PFSK-1 (cell line): ENCODE data around the gene RAPGEF2.

Experiments
- FOXP2 ChIP-seq: optimal IDR thresholded peaks from 2 replicates; pipeline ENCODE3; 2011; ENCODE audit warnings: borderline replicate concordance, control low read depth, inconsistent platforms; ENCODE audit not compliant: insufficient read depth; ENCODE audit errors: extremely low read length, extremely low read depth
- POLR2AphosphoS5 ChIP-seq: IDR thresholded peaks from 2 replicates; pipeline ENCODE4 v1.6.1; 2012; ENCODE audit warnings: low read depth, mild to moderate bottlenecking, control low read depth, low read length, moderate library complexity
- SIN3A ChIP-seq: IDR thresholded peaks from 2 replicates; pipeline ENCODE4 v1.6.1; 2012; ENCODE audit warnings: mild to moderate bottlenecking, low read length, moderate library complexity, borderline replicate concordance; ENCODE audit not compliant: insufficient read depth
- TAF1 ChIP-seq: IDR thresholded peaks from 2 replicates; pipeline ENCODE4 v1.6.1; 2012; ENCODE audit warnings: low read length, control low read depth, borderline replicate concordance; ENCODE audit not compliant: insufficient read depth
- TF ChIP-seq, protein P1 (sequence below), 2 experiments: IDR thresholded peaks; 2 replicates each; pipeline versions ENCODE4 v1.6.1 to v1.8.0; 2011 to 2012; ENCODE audit warnings: low read depth in 2 of 2, low read length in 2 of 2, control low read depth in 1 of 2, inconsistent platforms in 1 of 2, mild to moderate bottlenecking in 1 of 2, moderate library complexity in 1 of 2; ENCODE audit not compliant: insufficient read depth in 1 of 2

RAPGEF2 gene

DNA sequence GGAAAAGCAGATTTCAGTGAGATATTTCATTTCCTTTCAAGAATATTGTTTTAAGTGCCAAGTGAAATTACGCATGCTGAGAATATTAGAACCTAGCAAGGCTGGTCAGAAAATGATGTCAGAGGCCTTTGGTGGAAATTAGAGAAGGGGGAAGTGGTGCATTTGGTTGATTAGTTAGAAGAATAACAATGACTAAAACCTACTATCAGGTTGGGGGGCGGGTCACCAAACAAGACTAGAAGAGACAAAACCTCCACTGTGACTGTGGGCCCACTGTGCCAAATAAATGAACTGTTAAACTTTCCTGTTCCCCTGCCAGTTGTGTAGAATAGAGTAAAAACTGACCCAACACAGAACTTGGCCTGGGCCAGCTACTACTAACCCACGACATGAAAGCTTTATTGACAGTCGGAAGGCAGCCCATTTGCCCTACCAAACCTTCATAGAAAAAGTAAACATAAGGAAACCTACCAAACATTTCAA lies 2.9 kb downstream of the RAPGEF2 start:
- TF ChIP-seq SIN3A, result peak; percentile 42; the same call in 1 of the 2 replicates
- TF ChIP-seq FOXP2, result no peak

DNA sequence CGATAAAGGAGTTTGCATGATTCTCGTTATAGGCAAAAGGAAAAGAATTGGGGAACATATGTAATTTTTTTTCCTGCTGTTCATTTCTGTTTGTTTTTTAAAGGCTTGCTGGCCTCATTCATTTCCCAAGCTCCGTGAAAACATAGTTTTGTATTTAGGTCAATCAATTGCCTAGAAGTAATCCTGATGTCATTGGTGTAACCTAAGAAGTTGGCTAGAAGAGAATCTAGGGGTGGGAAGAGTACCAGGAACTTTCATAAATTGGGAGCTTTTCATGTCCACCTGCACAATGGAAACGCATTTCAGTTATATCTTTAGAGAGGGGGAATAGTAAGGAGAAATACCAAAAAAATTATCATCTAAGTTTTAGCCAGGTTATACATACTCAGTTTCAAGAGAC lies 3.8 kb downstream of the RAPGEF2 start:
- no peak for TF ChIP-seq SIN3A

DNA sequence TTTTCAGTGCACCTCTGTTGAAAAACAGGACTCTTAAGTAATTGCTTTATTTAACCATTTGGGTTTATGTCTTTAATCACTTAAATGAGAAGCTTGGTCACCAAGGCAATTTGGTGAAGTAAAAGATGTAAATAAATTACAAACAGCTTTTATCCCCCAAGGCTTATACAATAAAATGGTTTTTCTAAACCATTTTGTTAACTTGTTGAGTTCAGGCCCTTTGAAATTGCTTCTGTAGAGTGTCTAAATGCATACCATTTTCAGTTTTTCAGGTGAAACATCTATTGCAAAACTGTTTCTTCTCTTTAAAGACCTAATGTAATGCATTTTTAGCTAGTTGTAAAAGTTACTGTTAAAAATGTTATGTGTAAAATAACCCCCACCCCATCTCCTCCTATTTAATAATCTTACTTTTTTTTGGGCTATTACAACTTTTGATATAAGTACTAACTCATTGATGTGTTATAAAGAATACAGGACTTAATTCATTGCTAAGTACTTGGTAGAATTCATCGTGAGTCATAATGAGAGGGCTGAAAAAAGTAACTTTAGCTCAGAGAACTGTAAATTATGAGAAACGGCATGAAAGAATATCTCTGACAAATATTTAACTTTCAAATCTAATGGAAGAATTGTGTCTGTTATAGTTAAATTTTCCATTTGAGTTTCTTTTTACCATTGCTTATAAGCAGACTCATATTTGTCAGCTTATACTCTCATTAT lies 4.5 kb downstream of the RAPGEF2 start:
- TF ChIP-seq TAF1 (no peak), POLR2AphosphoS5 (no peak), SIN3A (no peak), FOXP2 (no peak)
- TF ChIP-seq, protein P1, sequence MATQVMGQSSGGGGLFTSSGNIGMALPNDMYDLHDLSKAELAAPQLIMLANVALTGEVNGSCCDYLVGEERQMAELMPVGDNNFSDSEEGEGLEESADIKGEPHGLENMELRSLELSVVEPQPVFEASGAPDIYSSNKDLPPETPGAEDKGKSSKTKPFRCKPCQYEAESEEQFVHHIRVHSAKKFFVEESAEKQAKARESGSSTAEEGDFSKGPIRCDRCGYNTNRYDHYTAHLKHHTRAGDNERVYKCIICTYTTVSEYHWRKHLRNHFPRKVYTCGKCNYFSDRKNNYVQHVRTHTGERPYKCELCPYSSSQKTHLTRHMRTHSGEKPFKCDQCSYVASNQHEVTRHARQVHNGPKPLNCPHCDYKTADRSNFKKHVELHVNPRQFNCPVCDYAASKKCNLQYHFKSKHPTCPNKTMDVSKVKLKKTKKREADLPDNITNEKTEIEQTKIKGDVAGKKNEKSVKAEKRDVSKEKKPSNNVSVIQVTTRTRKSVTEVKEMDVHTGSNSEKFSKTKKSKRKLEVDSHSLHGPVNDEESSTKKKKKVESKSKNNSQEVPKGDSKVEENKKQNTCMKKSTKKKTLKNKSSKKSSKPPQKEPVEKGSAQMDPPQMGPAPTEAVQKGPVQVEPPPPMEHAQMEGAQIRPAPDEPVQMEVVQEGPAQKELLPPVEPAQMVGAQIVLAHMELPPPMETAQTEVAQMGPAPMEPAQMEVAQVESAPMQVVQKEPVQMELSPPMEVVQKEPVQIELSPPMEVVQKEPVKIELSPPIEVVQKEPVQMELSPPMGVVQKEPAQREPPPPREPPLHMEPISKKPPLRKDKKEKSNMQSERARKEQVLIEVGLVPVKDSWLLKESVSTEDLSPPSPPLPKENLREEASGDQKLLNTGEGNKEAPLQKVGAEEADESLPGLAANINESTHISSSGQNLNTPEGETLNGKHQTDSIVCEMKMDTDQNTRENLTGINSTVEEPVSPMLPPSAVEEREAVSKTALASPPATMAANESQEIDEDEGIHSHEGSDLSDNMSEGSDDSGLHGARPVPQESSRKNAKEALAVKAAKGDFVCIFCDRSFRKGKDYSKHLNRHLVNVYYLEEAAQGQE (IDR thresholded peaks at IDR 0.05; ENCODE audit: insufficient read depth in 1 of 2, low read depth in 2 of 2, low read length in 2 of 2), result no peak

DNA sequence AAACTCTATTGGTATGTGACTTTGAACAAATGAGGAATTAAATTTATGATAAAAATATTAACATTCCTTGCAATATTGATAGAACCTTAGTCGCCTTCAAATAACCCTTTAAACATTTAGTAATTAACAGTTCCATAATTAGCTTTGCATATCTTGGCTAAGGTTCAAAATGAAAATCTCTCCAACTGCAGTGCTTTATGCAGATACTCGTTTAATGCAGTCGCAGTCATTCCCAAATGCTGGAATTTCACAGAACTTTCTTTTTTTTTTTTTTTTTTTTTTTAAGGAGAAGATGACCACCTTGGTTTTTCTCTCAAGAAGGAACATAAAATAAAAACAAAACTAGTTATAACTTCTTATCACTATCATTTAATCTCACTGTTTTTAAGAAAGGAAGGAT lies 5.2 kb downstream of the RAPGEF2 start:
- TF ChIP-seq POLR2AphosphoS5 (no peak), FOXP2 (no peak), TAF1 (no peak), SIN3A (no peak)
- TF ChIP-seq, protein P1 (IDR thresholded peaks at IDR 0.05; ENCODE audit: insufficient read depth in 1 of 2, low read depth in 2 of 2, low read length in 2 of 2), result no peak

DNA sequence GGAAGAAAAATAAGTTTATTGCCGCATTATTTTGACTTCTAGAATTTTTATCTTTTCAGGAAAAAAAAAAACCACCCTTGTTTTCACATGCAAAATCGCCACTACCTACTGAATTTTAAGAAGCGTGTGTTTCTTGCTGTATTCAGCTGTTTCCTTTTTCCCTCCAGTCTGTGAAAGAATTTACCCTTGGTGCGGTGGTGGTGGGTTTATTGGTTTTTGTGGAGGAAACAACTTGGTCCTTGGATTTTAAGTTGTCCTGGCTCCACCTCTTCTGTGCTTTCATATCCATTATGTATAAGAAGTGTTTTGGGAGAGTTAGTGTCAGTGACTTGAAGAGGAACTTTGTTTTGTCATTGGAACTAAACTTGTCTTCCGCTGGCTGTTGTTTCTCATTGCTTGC lies 8.1 kb downstream of the RAPGEF2 start:
- TF ChIP-seq SIN3A, result no peak
- no peak for TF ChIP-seq FOXP2
- TF ChIP-seq, protein P1 (IDR thresholded peaks at IDR 0.05; ENCODE audit: insufficient read depth in 1 of 2, low read depth in 2 of 2, low read length in 2 of 2), result no peak
- TF ChIP-seq TAF1, result no peak
- TF ChIP-seq POLR2AphosphoS5, result no peak

DNA sequence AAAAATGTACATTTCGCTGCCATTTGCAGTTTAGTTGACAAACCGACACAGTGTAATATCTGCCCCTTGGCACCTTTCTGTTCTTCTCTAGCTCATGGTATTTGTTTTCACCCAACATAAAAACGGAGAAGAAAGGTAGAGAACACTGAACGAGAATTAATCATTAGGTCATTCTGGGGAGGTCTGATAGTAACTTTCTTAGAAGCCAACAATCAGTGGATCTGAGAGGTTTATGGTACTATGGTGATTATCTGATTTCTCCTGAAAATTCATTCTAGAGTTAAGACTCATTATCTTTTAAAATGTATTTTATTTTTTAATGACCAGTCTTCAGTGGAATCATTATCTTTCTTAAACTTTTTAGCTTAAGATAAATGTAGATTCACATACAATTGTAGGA lies 8.5 kb downstream of the RAPGEF2 start:
- TF ChIP-seq SIN3A, result no peak
- TF ChIP-seq TAF1, result no peak
- TF ChIP-seq, protein P1 (IDR thresholded peaks at IDR 0.05; ENCODE audit: insufficient read depth in 1 of 2, low read depth in 2 of 2, low read length in 2 of 2), result no peak
- TF ChIP-seq POLR2AphosphoS5, result no peak
- TF ChIP-seq FOXP2, result no peak
